ENCODE measurements around the gene FBXL16.

DNA sequence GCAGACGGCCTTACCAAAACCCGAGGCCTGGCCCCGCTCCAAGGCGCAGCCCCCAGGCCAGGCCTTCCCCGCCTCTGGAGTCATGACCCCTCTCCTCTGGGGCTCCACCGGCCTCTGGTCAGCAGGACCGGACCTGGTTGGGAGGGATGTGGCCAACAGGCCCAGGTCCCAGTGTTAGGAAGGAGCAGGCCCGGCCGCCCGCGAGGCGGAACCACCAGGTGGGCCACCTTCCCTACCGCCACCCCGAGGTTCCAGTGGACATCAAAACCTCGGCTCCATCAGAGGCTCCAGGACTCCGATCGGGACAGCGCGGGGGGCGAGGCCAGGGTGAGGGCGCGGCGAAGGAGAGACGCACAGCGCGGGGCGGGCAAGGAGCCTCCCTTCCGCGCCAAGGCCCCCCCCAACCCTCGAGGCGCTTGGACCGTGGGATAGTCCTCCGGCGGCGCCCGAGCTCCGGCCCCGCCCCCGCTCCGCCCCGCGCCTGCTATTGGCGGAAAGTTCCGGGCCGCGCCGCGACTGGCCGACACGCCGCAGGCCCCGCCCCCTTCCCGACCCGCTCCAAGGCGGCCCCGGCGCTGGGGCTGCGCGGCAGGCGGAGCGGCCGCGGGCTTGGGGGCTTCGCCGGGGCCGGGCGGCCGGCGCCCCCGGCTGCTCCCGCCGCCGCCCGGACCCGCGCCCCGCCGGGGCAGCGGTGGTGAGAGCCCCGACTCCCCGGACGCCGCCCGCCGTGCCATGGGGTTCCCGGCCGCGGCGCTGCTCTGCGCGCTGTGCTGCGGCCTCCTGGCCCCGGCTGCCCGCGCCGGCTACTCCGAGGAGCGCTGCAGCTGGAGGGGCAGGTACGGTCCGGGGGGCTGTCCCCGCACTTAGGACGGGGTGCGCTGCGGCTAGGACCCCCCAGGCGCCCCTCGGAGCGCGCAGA is 9.2 kb upstream of the FBXL16 start, which contains the start of gene METRN:
- TF ChIP-seq POLR2A (IDR thresholded peaks at IDR 0.05; ENCODE audit: low read depth, low read length) (no peak), POLR2AphosphoS5 (IDR thresholded peaks at IDR 0.05; ENCODE audit: low read depth, low read length) (no peak)
